Endothelial cell (in vitro differentiated cells): ENCODE data around the gene CDK9. TPM values are rescaled to one million over a fixed set of nuclear protein-coding genes. Genes with fewer than 3 reads are reported as not detected.

Source experiments
- DNase-seq: peaks from one replicate; pipeline ENCODE4 v3.0.0; 2021; ENCODE audit warnings: low spot score
- H3K27ac Mint-ChIP-seq: one replicate; pipeline ENCODE4 v1.8.0; 2021; ENCODE audit warnings: mixed read lengths, inconsistent platforms; ENCODE audit not compliant: unreplicated experiment
- H3K27me3 Mint-ChIP-seq: one replicate; pipeline ENCODE4 v1.8.0; 2021; ENCODE audit warnings: mild to moderate bottlenecking, moderate library complexity, mixed read lengths, inconsistent platforms; ENCODE audit not compliant: unreplicated experiment
- H3K36me3 Mint-ChIP-seq: one replicate; pipeline ENCODE4 v1.8.0; 2021; ENCODE audit warnings: mild to moderate bottlenecking, low read depth, mixed read lengths, inconsistent platforms; ENCODE audit not compliant: unreplicated experiment
- H3K4me1 Mint-ChIP-seq: one replicate; pipeline ENCODE4 v1.8.0; 2021; ENCODE audit warnings: mild to moderate bottlenecking, mixed read lengths, inconsistent platforms; ENCODE audit not compliant: unreplicated experiment
- H3K4me3 Mint-ChIP-seq: one replicate; pipeline ENCODE4 v1.8.0; 2021; ENCODE audit warnings: mild to moderate bottlenecking, mixed read lengths, inconsistent platforms; ENCODE audit not compliant: unreplicated experiment
- H3K9me3 Mint-ChIP-seq: one replicate; pipeline ENCODE4 v1.8.0; 2021; ENCODE audit warnings: mixed read lengths, inconsistent platforms; ENCODE audit not compliant: unreplicated experiment
- CTCF ChIP-seq: fragments of 200-600 bp; sonication (generic); IDR thresholded peaks from one replicate; pipeline ENCODE4 v1.5.0; 2021; ENCODE audit warnings: antibody characterized with exemption; ENCODE audit not compliant: unreplicated experiment
- microRNA-seq: library from miRNA; unstranded; fragments of <30 nt; microRNA quantifications from one replicate; pipeline ENCODE4, GENCODE V29; 2020; ENCODE audit not compliant: unreplicated experiment
- total RNA-seq: library from RNA; stranded (reverse); fragmentation: NEBNext Ultra II Directional; extraction: Animal tissue kit (Norgen Biotek cat#: 25700); gene quantifications from one replicate; pipeline ENCODE4 v1.2.1, GENCODE V29; 2021; ENCODE audit not compliant: unreplicated experiment

The CDK9 gene
- total RNA-seq, 1 donor from 2014 or later, result 188 TPM

GRCh38 chr9:127837346-127837745 lies 51.5 kb downstream of the CDK9 start:
- peaks cover 26% of the 10 kb centered on the region for H3K36me3 Mint-ChIP-seq
- no peak for DNase-seq
- peak overlapping the region; percentile 29 for H3K4me3 Mint-ChIP-seq
- peaks cover 6% of the 10 kb centered on the region for H3K27me3 Mint-ChIP-seq
- peak overlapping the region; percentile 50 for H3K27ac Mint-ChIP-seq
- H3K9me3 Mint-ChIP-seq, result no peaks in the 10 kb centered on the region
- no peak for TF ChIP-seq CTCF
- H3K4me1 Mint-ChIP-seq, result peaks cover 61% of the 10 kb centered on the region

GRCh38 chr9:127838375-127839078 lies 52.7 kb downstream of the CDK9 start:
- no peak for TF ChIP-seq CTCF
- H3K27me3 Mint-ChIP-seq, result peaks cover 7% of the 10 kb centered on the region
- no peak overlapping the region for H3K4me3 Mint-ChIP-seq
- peaks cover 24% of the 10 kb centered on the region for H3K36me3 Mint-ChIP-seq
- no peaks in the 10 kb centered on the region for H3K9me3 Mint-ChIP-seq
- DNase-seq, result peak; percentile 69
- peak overlapping the region; percentile 95 for H3K27ac Mint-ChIP-seq
- H3K4me1 Mint-ChIP-seq, result peaks cover 66% of the 10 kb centered on the region

Small RNAs within 50 kb of the gene (microRNA-seq; reads per million reads assigned to microRNA genes)
- gene MIR2861 (not detected), gene MIR3960 (0.42 reads per million)

Other genes starting within 250 kb of the CDK9 start
- 113 TPM for gene STXBP1, start 173.8 kb upstream of the CDK9 start, total RNA-seq
- gene CFAP157, start 79.0 kb upstream of the CDK9 start, total RNA-seq, result 0.85 TPM
- gene PTRH1, start 70.4 kb upstream of the CDK9 start, total RNA-seq, result 15.3 TPM
- 0.08 TPM for gene TTC16, start 70.0 kb upstream of the CDK9 start, total RNA-seq
- 29.1 TPM for gene TOR2A, start 50.7 kb upstream of the CDK9 start, total RNA-seq
- 137 TPM for gene SH2D3C, start 7.4 kb upstream of the CDK9 start, total RNA-seq
- 51.3 TPM for gene FPGS, start 16.8 kb downstream of the CDK9 start, total RNA-seq
- gene ENG, start 68.6 kb downstream of the CDK9 start, total RNA-seq, result 113 TPM
- 63.3 TPM for gene AK1, start 91.6 kb downstream of the CDK9 start, total RNA-seq
- 80.0 TPM for gene ST6GALNAC6, start 113.6 kb downstream of the CDK9 start, total RNA-seq
- gene ST6GALNAC4, start 131.0 kb downstream of the CDK9 start, total RNA-seq, result 25.0 TPM
- 2.4 TPM for gene PIP5KL1, start 144.7 kb downstream of the CDK9 start, total RNA-seq
- gene DPM2, start 151.8 kb downstream of the CDK9 start, total RNA-seq, result 31.5 TPM
- gene EEIG1, start 195.0 kb downstream of the CDK9 start, total RNA-seq, result 27.3 TPM